GM23338 (cell line): ENCODE results near the gene LDLRAD3. TPM values are rescaled to one million over a fixed set of nuclear protein-coding genes. Genes with fewer than 3 reads are reported as not detected.

Experiments used
- ATAC-seq: fragments of 200-7000 bp; cut with Tn5 transposase; 3 replicates; pipeline ENCODE4 v1.9.1; 2020
- DNase-seq: peaks from one replicate; pipeline ENCODE4 v3.0.0-alpha.2; 2015; ENCODE audit warnings: low spot score
- H2AFZ ChIP-seq: fragments of 200-600 bp; sonication (generic); 2 replicates; pipeline ENCODE4 v1.8.0; 2016; ENCODE audit warnings: antibody characterized with exemption, mild to moderate bottlenecking, moderate library complexity
- H3F3A ChIP-seq: fragments of 200-600 bp; sonication (generic); replicated peaks from 2 replicates; pipeline ENCODE4 v1.8.0; 2017; ENCODE audit warnings: antibody characterized with exemption, mixed run types, low read depth
- H3K27ac ChIP-seq: fragments of 200-600 bp; sonication (generic); 2 replicates; pipeline ENCODE4 v1.6.1; 2016; ENCODE audit warnings: low read depth
- H3K27me3 ChIP-seq: fragments of 200-600 bp; sonication (generic); 2 replicates; pipeline ENCODE4 v1.8.0; 2016; ENCODE audit warnings: mild to moderate bottlenecking, mixed run types, moderate library complexity; ENCODE audit not compliant: insufficient read depth
- H3K36me3 ChIP-seq: fragments of 200-600 bp; sonication (generic); 2 replicates; pipeline ENCODE4 v1.8.0; 2016; ENCODE audit warnings: mild to moderate bottlenecking; ENCODE audit not compliant: insufficient read depth
- H3K4me1 ChIP-seq: fragments of 200-600 bp; sonication (generic); 2 replicates; pipeline ENCODE4 v1.8.0; 2016; ENCODE audit warnings: mild to moderate bottlenecking, moderate library complexity; ENCODE audit not compliant: insufficient read depth
- H3K4me2 ChIP-seq: fragments of 200-600 bp; sonication (generic); 2 replicates; pipeline ENCODE4 v1.7.1; 2017; ENCODE audit warnings: mixed run types
- H3K4me3 ChIP-seq: fragments of 200-600 bp; sonication (generic); 2 replicates; pipeline ENCODE4 v1.6.1; 2016; ENCODE audit warnings: mixed run types
- H3K79me2 ChIP-seq: fragments of 200-600 bp; sonication (generic); replicated peaks from 2 replicates; pipeline ENCODE4 v1.8.0; 2017; ENCODE audit warnings: mild to moderate bottlenecking; ENCODE audit not compliant: insufficient read depth
- H3K9me2 ChIP-seq: fragments of 200-600 bp; sonication (generic); 2 replicates; pipeline ENCODE4 v1.8.0; 2017; ENCODE audit not compliant: insufficient read depth
- H4K20me1 ChIP-seq: fragments of 200-600 bp; sonication (generic); replicated peaks from 2 replicates; pipeline ENCODE4 v1.8.0; 2017; ENCODE audit warnings: mild to moderate bottlenecking; ENCODE audit not compliant: insufficient read depth
- H3K27ac Mint-ChIP-seq: 2 replicates; pipeline ENCODE4 v1.8.0; 2020; ENCODE audit warnings: inconsistent platforms, mild to moderate bottlenecking, moderate library complexity, mixed read lengths
- H3K27me3 Mint-ChIP-seq: 3 replicates; pipeline ENCODE4 v1.8.0; 2022; ENCODE audit warnings: low read depth, mild to moderate bottlenecking, moderate library complexity, mixed read lengths, inconsistent platforms; ENCODE audit not compliant: insufficient read depth, poor library complexity
- H3K36me3 Mint-ChIP-seq: 3 replicates; pipeline ENCODE4 v1.8.0; 2021; ENCODE audit warnings: low read depth, mild to moderate bottlenecking, inconsistent platforms, moderate library complexity, mixed read lengths
- H3K4me1 Mint-ChIP-seq: 3 replicates; pipeline ENCODE4 v1.8.0; 2020; ENCODE audit warnings: mild to moderate bottlenecking, inconsistent platforms, mixed read lengths
- H3K4me3 Mint-ChIP-seq: 3 replicates; pipeline ENCODE4 v1.8.0; 2021; ENCODE audit warnings: moderate library complexity, mild to moderate bottlenecking, inconsistent platforms, mixed read lengths
- H3K9me3 Mint-ChIP-seq: 3 replicates; pipeline ENCODE4 v1.8.0; 2020; ENCODE audit warnings: moderate library complexity, mild to moderate bottlenecking, inconsistent platforms, mixed read lengths
- CTCF ChIP-seq, 2 experiments: fragments of 200-600 bp in 1 of 2; sonication (generic) in 1 of 2; conservative IDR thresholded peaks; 2 replicates each; pipeline versions ENCODE4 v1.5.1 to v1.6.1; 2016 to 2017; ENCODE audit warnings: antibody characterized with exemption in 2 of 2, low read depth in 2 of 2, mild to moderate bottlenecking in 2 of 2, moderate library complexity in 1 of 2
- ETS1 ChIP-seq: IDR thresholded peaks from 2 replicates; pipeline ENCODE4 v1.6.1; 2016; ENCODE audit warnings: antibody characterized with exemption
- EZH2 ChIP-seq: fragments of 200-600 bp; sonication (generic); IDR thresholded peaks from one replicate; pipeline ENCODE4 v1.8.0; 2017; ENCODE audit warnings: antibody characterized with exemption, mild to moderate bottlenecking, low read depth; ENCODE audit not compliant: unreplicated experiment
- JUNB ChIP-seq: IDR thresholded peaks from one replicate; pipeline ENCODE4 v1.6.1; 2016; ENCODE audit warnings: antibody characterized with exemption; ENCODE audit not compliant: unreplicated experiment
- NANOG ChIP-seq: IDR thresholded peaks from 2 replicates; pipeline ENCODE4 v1.6.1; 2016; ENCODE audit warnings: antibody characterized with exemption, borderline replicate concordance
- POLR2AphosphoS5 ChIP-seq: IDR thresholded peaks from 2 replicates; pipeline ENCODE4 v1.6.1; 2016; ENCODE audit warnings: antibody characterized with exemption, low read depth
- STAT1 ChIP-seq: IDR thresholded peaks from one replicate; pipeline ENCODE4 v1.6.1; 2016; ENCODE audit warnings: antibody characterized with exemption; ENCODE audit not compliant: unreplicated experiment
- ZNF114 ChIP-seq: fragments of 250-450 bp; sonication (Bioruptor Pico); IDR thresholded peaks from 2 replicates; pipeline ENCODE4 v1.5.0; 2020; ENCODE audit warnings: mild to moderate bottlenecking, moderate library complexity
- polyA plus RNA-seq: library from polyadenylated mRNA; unstranded; fragments of >200 nt; fragmentation: Nextera tagmentation; extraction: Ambion mirVana; gene quantifications from 2 replicates; pipeline ENCODE4 v1.2.1, GENCODE V29; 2016
- total RNA-seq: library from RNA; depleted of rRNA; stranded (reverse); fragments of >200 nt; shearing (Covaris generic); gene quantifications from 2 replicates; pipeline ENCODE4 v1.2.3, GENCODE V29; 2014
- TF ChIP-seq, protein P1 (sequence below): fragments of 250-450 bp; sonication (Bioruptor Pico); IDR thresholded peaks from 2 replicates; pipeline ENCODE4 v1.5.0; 2020; ENCODE audit warnings: mild to moderate bottlenecking, moderate library complexity

Gene LDLRAD3
- total and polyA plus RNA-seq, 2 experiments from 2014 or later, result 8.5 to 19.4 TPM

- no peak overlapping the region for H3K4me3 Mint-ChIP-seq
- H3K27ac ChIP-seq, result no peak overlapping the region
- H3K36me3 Mint-ChIP-seq, result no peaks in the 10 kb centered on the region
- H3K4me2 ChIP-seq, result no peak overlapping the region
- H3K9me3 Mint-ChIP-seq, result no peaks in the 10 kb centered on the region
- ATAC-seq (no peak), DNase-seq (no peak)
- no peaks in the 10 kb centered on the region for H3K27me3 Mint-ChIP-seq
- H3K4me1 ChIP-seq, result no peaks in the 10 kb centered on the region
- no peaks in the 10 kb centered on the region for H3K36me3 ChIP-seq
- H3F3A ChIP-seq, result no peaks in the 10 kb centered on the region
- no peak overlapping the region for H2AFZ ChIP-seq
- no peaks in the 10 kb centered on the region for H3K9me2 ChIP-seq
- H3K4me3 ChIP-seq, result no peak overlapping the region
- H3K79me2 ChIP-seq, result no peaks in the 10 kb centered on the region
- H3K4me1 Mint-ChIP-seq, result peaks cover 22% of the 10 kb centered on the region; the same call in 2 of the 3 replicates
- peaks cover 10% of the 10 kb centered on the region; the same call in 1 of the 2 replicates for H4K20me1 ChIP-seq
- H3K27ac Mint-ChIP-seq, result no peak overlapping the region
- no peak for TF ChIP-seq ETS1
- TF ChIP-seq NANOG, result no peak
- no peak for TF ChIP-seq ZNF114 (CRISPR knock-in tag)
- no peak for TF ChIP-seq CTCF (conservative IDR thresholded peaks at IDR 0.05; ENCODE audit: low read depth in 2 of 2)
- TF ChIP-seq, protein P1, sequence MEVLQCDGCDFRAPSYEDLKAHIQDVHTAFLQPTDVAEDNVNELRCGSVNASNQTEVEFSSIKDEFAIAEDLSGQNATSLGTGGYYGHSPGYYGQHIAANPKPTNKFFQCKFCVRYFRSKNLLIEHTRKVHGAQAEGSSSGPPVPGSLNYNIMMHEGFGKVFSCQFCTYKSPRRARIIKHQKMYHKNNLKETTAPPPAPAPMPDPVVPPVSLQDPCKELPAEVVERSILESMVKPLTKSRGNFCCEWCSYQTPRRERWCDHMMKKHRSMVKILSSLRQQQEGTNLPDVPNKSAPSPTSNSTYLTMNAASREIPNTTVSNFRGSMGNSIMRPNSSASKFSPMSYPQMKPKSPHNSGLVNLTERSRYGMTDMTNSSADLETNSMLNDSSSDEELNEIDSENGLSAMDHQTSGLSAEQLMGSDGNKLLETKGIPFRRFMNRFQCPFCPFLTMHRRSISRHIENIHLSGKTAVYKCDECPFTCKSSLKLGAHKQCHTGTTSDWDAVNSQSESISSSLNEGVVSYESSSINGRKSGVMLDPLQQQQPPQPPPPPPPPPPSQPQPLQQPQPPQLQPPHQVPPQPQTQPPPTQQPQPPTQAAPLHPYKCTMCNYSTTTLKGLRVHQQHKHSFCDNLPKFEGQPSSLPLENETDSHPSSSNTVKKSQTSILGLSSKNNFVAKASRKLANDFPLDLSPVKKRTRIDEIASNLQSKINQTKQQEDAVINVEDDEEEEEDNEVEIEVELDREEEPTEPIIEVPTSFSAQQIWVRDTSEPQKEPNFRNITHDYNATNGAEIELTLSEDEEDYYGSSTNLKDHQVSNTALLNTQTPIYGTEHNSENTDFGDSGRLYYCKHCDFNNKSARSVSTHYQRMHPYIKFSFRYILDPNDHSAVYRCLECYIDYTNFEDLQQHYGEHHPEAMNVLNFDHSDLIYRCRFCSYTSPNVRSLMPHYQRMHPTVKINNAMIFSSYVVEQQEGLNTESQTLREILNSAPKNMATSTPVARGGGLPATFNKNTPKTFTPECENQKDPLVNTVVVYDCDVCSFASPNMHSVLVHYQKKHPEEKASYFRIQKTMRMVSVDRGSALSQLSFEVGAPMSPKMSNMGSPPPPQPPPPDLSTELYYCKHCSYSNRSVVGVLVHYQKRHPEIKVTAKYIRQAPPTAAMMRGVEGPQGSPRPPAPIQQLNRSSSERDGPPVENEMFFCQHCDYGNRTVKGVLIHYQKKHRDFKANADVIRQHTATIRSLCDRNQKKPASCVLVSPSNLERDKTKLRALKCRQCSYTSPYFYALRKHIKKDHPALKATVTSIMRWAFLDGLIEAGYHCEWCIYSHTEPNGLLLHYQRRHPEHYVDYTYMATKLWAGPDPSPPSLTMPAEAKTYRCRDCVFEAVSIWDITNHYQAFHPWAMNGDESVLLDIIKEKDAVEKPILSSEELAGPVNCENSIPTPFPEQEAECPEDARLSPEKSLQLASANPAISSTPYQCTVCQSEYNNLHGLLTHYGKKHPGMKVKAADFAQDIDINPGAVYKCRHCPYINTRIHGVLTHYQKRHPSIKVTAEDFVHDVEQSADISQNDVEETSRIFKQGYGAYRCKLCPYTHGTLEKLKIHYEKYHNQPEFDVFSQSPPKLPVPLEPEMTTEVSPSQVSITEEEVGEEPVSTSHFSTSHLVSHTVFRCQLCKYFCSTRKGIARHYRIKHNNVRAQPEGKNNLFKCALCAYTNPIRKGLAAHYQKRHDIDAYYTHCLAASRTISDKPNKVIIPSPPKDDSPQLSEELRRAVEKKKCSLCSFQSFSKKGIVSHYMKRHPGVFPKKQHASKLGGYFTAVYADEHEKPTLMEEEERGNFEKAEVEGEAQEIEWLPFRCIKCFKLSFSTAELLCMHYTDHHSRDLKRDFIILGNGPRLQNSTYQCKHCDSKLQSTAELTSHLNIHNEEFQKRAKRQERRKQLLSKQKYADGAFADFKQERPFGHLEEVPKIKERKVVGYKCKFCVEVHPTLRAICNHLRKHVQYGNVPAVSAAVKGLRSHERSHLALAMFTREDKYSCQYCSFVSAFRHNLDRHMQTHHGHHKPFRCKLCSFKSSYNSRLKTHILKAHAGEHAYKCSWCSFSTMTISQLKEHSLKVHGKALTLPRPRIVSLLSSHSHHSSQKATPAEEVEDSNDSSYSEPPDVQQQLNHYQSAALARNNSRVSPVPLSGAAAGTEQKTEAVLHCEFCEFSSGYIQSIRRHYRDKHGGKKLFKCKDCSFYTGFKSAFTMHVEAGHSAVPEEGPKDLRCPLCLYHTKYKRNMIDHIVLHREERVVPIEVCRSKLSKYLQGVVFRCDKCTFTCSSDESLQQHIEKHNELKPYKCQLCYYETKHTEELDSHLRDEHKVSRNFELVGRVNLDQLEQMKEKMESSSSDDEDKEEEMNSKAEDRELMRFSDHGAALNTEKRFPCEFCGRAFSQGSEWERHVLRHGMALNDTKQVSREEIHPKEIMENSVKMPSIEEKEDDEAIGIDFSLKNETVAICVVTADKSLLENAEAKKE (CRISPR knock-in tag), result no peak
- TF ChIP-seq POLR2AphosphoS5, result no peak
- TF ChIP-seq JUNB, result no peak
- TF ChIP-seq EZH2, result no peak
- TF ChIP-seq STAT1, result no peak
- H3K27me3 ChIP-seq, result no peaks in the 10 kb centered on the region
Measured at GRCh38 chr11:36164506-36165250, 220.8 kb downstream of the LDLRAD3 start.
